ENCODE data around the gene HIPK3. TPM values are rescaled to one million over a fixed set of nuclear protein-coding genes. Genes with fewer than 3 reads are reported as not detected.

HIPK3 gene
- total and polyA plus RNA-seq, 9 of the 15 experiments (the other 6 are each of a cell fraction or from before 2014, with no cell fraction given): 2.3 to 19.6 (median 7.5) TPM

DNA sequence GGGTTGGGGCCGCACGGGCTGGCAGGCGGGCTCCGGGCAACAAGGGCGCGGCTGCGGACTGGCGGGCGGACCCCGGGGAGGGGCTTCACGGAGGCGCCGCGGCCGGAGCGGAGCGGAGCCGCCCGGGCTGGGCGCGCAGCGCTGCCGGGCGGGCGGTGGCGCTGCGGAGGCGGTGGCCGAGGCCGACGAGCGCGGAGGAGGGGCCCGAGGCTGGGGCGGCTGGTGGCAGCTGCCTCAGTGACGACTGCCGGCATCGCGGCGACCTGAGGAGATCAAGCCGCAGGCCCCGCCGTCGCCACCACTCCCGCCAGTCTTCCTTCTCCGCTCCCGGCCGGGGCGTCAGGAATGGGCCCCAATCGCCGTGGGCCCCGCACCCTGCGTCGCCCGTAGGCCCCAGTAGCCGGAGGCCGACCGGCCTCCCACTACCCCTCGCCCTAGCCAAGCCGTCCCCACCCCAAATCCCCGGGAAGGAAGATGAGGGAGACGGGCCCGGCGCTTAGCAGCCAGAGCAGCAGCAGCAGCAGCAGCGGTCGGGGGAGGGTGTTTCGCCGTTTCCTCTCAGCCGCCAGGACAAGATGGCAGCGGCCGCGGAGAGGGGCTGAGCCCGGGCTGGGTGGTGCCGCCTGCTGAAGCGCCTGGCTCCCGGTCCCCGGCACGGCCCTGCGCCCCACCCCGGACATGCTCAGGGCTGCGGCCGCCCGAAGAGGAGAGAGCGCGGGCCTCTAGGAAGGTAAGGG is at the start of gene HIPK3 (continued):
- TF ChIP-seq, protein P1, sequence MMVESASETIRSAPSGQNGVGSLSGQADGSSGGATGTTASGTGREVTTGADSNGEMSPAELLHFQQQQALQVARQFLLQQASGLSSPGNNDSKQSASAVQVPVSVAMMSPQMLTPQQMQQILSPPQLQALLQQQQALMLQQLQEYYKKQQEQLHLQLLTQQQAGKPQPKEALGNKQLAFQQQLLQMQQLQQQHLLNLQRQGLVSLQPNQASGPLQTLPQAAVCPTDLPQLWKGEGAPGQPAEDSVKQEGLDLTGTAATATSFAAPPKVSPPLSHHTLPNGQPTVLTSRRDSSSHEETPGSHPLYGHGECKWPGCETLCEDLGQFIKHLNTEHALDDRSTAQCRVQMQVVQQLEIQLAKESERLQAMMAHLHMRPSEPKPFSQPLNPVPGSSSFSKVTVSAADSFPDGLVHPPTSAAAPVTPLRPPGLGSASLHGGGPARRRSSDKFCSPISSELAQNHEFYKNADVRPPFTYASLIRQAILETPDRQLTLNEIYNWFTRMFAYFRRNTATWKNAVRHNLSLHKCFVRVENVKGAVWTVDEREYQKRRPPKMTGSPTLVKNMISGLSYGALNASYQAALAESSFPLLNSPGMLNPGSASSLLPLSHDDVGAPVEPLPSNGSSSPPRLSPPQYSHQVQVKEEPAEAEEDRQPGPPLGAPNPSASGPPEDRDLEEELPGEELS (CRISPR knock-in tag; IDR thresholded peaks at IDR 0.05; ENCODE audit: borderline replicate concordance): no peak
- TF ChIP-seq ZNF12 (CRISPR knock-in tag; IDR thresholded peaks at IDR 0.05) (0 out of 2 replicates have a peak, but pooled peaks have one; percentile 31), ARID2 (IDR thresholded peaks at IDR 0.05) (0 out of 2 replicates have a peak, but pooled peaks have one; percentile 11), TAF7 (tag; IDR thresholded peaks at IDR 0.05) (peak; percentile 71; the same call in 1 of the 2 replicates), CHD2 (IDR thresholded peaks at IDR 0.05; ENCODE audit: low read depth, low read length) (no peak), FIP1L1 (IDR thresholded peaks at IDR 0.05; ENCODE audit: low read depth, low read length, poor library complexity, severe bottlenecking) (peak; percentile 33), ELF2 (CRISPR knock-in tag; IDR thresholded peaks at IDR 0.05) (no peak), RBFOX2 (IDR thresholded peaks at IDR 0.05; ENCODE audit: low read depth, low read length) (peak; percentile 64), HNRNPL (IDR thresholded peaks at IDR 0.05; ENCODE audit: low read depth, low read length) (peak; percentile 57; the same call in 1 of the 2 replicates), FOXP1 (CRISPR knock-in tag; IDR thresholded peaks at IDR 0.05) (no peak), CBFA2T2 (conservative IDR thresholded peaks at IDR 0.05) (no peak), TAF9B (IDR thresholded peaks at IDR 0.05; ENCODE audit: partially characterized antibody) (peak; percentile 20), NONO (IDR thresholded peaks at IDR 0.05; ENCODE audit: low read depth in 2 of 2, low read length in 1 of 2) (peak in 1 of 2 experiments; percentile 93; a peak in 2 of 4 replicates)
- TF ChIP-seq, protein P2, sequence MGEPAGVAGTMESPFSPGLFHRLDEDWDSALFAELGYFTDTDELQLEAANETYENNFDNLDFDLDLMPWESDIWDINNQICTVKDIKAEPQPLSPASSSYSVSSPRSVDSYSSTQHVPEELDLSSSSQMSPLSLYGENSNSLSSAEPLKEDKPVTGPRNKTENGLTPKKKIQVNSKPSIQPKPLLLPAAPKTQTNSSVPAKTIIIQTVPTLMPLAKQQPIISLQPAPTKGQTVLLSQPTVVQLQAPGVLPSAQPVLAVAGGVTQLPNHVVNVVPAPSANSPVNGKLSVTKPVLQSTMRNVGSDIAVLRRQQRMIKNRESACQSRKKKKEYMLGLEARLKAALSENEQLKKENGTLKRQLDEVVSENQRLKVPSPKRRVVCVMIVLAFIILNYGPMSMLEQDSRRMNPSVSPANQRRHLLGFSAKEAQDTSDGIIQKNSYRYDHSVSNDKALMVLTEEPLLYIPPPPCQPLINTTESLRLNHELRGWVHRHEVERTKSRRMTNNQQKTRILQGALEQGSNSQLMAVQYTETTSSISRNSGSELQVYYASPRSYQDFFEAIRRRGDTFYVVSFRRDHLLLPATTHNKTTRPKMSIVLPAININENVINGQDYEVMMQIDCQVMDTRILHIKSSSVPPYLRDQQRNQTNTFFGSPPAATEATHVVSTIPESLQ (CRISPR knock-in tag; IDR thresholded peaks at IDR 0.05): peak; percentile 45; the same call in 1 of the 2 replicates
- TF ChIP-seq, protein P3, sequence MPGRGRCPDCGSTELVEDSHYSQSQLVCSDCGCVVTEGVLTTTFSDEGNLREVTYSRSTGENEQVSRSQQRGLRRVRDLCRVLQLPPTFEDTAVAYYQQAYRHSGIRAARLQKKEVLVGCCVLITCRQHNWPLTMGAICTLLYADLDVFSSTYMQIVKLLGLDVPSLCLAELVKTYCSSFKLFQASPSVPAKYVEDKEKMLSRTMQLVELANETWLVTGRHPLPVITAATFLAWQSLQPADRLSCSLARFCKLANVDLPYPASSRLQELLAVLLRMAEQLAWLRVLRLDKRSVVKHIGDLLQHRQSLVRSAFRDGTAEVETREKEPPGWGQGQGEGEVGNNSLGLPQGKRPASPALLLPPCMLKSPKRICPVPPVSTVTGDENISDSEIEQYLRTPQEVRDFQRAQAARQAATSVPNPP (IDR thresholded peaks at IDR 0.05; ENCODE audit: borderline replicate concordance, insufficient read depth, insufficient read length): no peak
- TF ChIP-seq, protein P4, sequence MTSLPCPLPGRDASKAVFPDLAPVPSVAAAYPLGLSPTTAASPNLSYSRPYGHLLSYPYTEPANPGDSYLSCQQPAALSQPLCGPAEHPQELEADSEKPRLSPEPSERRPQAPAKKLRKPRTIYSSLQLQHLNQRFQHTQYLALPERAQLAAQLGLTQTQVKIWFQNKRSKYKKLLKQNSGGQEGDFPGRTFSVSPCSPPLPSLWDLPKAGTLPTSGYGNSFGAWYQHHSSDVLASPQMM (CRISPR knock-in tag; IDR thresholded peaks at IDR 0.05): no peak
- TF ChIP-seq, protein P5, sequence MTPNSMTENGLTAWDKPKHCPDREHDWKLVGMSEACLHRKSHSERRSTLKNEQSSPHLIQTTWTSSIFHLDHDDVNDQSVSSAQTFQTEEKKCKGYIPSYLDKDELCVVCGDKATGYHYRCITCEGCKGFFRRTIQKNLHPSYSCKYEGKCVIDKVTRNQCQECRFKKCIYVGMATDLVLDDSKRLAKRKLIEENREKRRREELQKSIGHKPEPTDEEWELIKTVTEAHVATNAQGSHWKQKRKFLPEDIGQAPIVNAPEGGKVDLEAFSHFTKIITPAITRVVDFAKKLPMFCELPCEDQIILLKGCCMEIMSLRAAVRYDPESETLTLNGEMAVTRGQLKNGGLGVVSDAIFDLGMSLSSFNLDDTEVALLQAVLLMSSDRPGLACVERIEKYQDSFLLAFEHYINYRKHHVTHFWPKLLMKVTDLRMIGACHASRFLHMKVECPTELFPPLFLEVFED (CRISPR knock-in tag; conservative IDR thresholded peaks at IDR 0.05): 0 out of 2 replicates have a peak, but pooled peaks have one; percentile 30
- TF ChIP-seq, protein P6, sequence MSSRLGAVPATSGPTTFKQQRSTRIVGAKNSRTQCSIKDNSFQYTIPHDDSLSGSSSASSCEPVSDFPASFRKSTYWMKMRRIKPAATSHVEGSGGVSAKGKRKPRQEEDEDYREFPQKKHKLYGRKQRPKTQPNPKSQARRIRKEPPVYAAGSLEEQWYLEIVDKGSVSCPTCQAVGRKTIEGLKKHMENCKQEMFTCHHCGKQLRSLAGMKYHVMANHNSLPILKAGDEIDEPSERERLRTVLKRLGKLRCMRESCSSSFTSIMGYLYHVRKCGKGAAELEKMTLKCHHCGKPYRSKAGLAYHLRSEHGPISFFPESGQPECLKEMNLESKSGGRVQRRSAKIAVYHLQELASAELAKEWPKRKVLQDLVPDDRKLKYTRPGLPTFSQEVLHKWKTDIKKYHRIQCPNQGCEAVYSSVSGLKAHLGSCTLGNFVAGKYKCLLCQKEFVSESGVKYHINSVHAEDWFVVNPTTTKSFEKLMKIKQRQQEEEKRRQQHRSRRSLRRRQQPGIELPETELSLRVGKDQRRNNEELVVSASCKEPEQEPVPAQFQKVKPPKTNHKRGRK (tag; IDR thresholded peaks at IDR 0.05): no peak
